ENCODE results near the gene PPP1R14C.
A peak's percentile ranks its signal among the peaks of the same experiment; 100 is the strongest.
"Not testable (repeated sequence)": the region's sequence is repeated elsewhere in the genome, so short reads cannot be mapped to it uniquely, and the experiment has no call there.

Gene PPP1R14C

DNA sequence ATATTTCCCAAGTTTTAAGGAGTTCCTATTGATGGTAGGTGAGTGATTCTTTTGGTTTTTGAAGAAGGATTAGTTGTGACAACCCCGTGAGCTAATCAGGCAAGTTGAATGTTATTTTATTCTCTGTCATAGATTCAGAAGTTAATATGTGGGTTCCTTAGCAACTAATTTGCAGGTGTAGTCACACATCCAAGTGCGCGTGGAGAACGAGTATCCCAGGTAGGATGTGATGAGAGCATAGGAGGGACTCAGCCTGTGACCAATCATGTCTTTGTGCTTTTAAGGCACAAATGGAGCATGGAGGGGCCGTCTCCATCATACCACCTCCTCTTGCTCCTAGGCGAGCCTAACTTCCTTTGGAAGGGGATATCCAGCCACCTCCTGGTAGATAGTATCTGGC is 41.1 kb downstream of the PPP1R14C start:
- in situ Hi-C loops (cut with HindIII; ENCODE audit: low pct_ligation_motif_present, low pct_unique_long_range_greater_than_20kb, low sequenced_read_pairs), result no loop called here
- no peak for DNase-seq

DNA sequence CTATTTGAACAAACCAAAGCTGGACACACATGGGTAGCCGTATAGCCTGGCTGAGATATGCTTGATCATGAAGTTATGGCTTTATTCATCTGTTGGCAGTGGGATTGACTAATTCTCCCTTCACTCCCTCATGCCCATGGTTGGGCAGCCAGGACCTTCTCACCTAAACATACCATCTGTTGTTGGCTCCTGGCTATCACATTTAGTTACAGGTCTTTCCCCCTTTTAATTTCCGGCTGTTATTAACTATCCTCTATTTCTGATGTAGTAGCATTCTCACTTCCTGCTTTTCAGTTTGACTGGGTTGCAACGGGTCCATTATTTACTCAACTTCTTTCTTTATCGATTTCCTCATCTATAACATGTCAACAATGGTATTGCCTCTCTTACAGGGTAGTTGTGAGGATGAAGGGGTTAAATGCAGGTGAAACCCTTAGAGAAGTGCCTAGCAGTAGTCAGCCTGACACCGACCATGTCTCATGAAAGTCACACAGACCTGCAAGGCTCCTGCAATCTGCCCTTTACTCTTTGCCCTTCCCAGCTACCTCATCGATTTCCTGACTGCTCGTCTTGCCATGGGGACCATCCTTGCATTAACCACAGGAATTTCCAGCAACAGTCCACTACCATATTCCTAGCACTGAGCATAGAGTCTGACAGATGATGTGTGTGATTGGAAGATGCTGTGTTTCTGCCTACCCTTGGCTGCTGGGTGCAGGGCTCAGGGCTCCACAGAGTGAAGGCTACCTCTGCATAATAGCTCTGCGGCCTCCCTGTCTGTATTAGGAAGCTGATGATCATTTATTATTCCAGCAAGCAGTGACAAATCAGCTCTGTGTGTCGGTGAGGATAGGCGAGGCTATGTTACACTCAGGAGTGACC is 42.2 kb downstream of the PPP1R14C start:
- in situ Hi-C loops (cut with HindIII; ENCODE audit: low pct_ligation_motif_present, low pct_unique_long_range_greater_than_20kb, low sequenced_read_pairs), result no loop called here
- DNase-seq, result no peak

DNA sequence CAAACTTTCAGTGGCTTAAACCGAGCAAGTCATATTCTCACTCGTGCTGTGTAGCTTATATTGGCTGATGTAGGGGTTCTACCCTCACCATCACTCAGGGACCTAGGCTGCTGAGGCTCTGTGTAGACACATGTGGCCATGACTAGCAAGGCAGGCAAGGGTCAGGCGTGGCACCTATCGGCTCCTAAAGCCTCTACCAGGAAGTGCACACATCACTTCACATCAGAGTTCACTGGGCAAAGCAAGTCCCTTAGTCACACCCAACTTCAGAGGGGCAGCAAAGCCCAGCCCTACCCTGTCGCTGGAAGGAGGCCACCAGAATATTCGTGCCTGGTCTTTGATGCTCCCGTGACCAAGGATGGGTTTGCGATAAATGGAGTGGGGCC is 42.9 kb downstream of the PPP1R14C start:
- no peak for DNase-seq
- in situ Hi-C loops (cut with HindIII; ENCODE audit: low pct_ligation_motif_present, low pct_unique_long_range_greater_than_20kb, low sequenced_read_pairs), result no loop called here

DNA sequence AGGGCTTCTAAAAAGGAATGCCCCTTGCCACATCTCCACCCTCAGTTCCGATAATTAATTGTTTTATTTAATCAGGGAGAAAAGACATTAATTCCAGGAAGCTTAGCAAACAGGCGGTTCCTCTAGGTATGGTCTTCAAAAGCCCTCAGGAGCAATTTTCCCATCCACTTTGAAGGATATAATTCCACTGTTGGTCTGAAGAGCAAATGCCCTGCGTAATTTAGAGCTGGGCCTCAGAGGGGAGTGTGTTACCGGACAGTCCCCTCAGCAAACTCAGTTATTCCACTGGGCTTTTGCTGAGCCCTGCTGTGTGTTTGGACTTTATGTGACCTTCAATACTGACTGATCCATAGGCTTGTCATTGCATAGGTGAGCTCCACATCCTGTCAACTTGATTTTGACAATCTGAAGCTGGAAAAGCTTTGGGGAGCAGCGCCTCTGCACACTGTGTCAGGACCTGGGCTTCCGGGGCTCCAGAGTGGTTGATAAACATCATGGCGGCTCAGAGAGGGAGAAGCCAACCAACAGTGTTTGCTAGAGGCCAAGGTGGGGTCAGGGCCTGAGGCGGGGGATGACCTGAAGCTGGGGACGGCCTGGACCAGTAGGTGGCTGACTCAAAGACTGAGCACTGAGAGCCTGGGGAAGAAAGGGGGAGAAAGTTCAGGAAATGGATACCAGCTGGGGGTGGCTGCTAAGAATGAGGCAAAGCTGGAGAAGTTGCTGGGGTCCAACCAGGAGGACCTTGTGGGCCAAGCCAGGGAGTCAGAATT is 43.5 kb downstream of the PPP1R14C start:
- no peak for DNase-seq
- in situ Hi-C loops (cut with HindIII; ENCODE audit: low pct_ligation_motif_present, low pct_unique_long_range_greater_than_20kb, low sequenced_read_pairs), result no loop called here

DNA sequence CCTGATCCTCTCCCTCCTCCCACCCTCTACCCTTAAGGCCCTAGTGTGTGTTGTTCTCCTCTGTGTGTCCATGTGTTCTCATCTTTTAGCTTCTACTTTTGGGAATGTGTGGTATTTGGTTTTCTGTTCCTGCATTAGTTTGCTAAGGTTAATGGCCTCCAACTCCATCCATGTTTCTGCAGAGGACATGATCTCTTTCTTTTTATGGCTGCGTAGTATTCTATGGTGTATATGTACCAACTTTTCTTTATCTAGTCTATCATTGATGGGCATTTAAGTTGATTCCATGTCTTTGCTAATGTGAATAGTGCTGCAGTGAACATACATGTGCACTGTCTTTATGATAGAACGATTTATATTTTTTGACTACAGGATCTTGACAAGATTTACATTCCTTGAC is 44.6 kb downstream of the PPP1R14C start:
- DNase-seq; in situ Hi-C loops (cut with HindIII; ENCODE audit: low pct_ligation_motif_present, low pct_unique_long_range_greater_than_20kb, low sequenced_read_pairs): not testable (repeated sequence)

DNA sequence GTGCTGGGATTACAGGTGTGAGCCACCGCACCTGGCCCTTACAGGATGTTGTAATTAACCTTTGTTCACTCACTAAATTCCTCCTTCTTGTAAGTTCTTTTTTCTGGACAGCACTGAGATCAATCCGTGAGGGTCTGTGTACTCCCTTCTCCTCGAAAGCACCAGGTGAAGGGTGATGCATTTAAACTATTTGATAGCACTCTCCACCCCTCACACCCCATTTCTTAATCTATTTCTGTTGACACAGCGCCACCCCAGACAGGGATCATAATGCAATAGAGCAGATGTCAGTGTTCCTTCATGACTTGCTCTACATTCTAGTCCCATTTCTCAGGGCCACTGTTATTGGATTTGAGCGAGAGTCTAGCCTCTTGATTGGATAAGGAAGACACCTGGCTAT is 46.3 kb downstream of the PPP1R14C start:
- no peak for DNase-seq
- in situ Hi-C loops (cut with HindIII; ENCODE audit: low pct_ligation_motif_present, low pct_unique_long_range_greater_than_20kb, low sequenced_read_pairs), result no loop called here

DNA sequence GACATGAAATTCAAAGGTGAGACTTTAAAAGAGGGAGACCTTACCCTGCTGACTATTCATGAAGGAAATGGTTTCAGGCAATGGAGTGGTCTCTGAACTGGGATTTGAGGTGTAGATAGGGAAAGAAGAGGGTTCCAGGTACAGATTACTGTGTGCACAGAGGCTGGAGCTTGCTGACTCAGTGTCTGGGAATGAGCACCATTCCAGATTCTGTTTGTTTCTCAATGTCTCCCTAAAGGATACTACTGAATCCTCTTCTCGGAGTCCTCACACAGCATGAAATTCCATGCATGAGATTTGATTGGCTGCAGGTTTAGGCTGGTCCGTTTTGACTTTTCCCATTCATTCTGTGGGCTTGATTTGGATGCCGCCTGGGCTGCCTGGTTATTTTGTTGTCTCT is 49.0 kb downstream of the PPP1R14C start:
- in situ Hi-C loops (cut with HindIII; ENCODE audit: low pct_ligation_motif_present, low pct_unique_long_range_greater_than_20kb, low sequenced_read_pairs), result no loop called here
- DNase-seq, result peak; percentile 4

DNA sequence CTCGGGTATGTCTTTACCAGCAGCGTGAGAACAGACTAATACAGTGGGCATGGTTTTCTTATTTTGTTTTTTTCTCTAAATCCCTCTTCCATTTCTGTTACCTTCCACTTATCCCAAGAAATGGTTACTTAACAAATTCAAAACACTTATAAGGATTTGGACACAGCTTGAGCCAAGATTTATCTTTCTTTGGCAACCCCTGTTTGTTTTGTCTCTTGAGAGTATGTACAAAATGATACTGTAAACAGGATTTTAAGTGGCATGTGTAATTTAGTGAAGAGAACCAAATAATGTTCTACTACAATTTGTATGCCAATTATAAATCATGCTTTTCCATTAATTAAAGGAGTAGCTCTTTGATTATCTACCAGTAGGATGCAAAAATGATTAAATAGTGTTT is 51.4 kb downstream of the PPP1R14C start:
- in situ Hi-C loops (cut with HindIII; ENCODE audit: low pct_ligation_motif_present, low pct_unique_long_range_greater_than_20kb, low sequenced_read_pairs), result no loop called here
- no peak for DNase-seq

DNA sequence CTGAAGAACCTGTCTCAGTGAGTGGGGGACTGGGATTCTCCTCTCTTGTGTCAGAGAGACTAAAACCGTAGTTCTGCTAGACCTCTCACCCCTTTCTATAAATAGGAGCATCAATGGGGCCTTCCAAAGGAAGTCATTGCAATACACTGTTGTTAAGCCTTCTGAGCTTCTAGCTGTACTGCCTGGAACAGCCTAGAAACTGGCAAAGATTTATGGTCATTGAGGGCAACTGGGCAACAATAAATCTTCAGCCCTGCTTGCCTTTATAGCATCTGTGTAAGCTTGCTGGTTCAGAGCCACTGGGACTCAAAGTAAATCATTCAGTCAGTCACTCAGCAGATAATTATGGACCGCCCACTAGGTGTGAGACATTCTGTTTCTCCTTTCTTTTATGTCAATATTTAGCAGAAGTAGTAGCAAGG is 53.2 kb downstream of the PPP1R14C start:
- DNase-seq, result no peak
- in situ Hi-C loops (cut with HindIII; ENCODE audit: low pct_ligation_motif_present, low pct_unique_long_range_greater_than_20kb, low sequenced_read_pairs), result no loop called here

DNA sequence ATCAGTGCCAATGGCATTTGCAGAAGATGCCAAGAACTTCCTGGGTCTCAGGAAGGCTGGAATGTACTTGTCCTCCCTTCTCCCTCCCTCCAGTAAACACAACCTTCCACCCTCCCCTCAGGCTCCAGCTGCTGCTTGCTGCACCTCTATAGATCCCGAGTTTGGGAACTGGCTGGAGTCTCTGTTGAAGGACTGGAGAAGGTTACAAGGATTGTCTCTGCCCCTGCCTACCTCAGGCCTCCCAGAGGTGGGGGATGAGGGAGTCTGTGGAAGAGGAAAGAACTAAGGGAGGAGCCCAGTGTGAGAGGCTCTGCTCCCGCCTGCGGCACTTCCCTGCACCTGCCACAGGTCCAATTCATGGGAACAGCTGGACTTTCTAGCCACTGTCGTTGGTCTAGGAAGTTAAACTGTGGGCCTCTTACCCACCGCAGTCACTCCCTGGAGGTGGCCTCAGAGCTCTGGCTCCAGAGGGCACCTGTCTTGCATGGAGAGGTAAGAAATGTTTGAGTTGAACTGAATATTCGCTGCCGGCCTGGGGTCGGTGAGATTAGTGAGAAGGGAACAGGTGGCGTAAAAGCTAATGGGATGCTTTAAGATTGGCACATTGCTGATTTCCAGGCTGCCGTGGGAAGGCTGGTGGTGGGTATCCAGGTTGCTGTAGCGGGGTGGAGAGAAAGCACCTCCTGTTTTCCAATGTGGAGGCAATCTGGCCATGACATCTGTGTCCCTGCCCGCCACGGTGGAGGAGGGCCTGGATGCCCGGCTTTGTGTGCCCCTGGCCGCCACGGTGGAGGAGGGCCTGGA is 54.3 kb downstream of the PPP1R14C start:
- in situ Hi-C loops (cut with HindIII; ENCODE audit: low pct_ligation_motif_present, low pct_unique_long_range_greater_than_20kb, low sequenced_read_pairs), result no loop called here
- no peak for DNase-seq

DNA sequence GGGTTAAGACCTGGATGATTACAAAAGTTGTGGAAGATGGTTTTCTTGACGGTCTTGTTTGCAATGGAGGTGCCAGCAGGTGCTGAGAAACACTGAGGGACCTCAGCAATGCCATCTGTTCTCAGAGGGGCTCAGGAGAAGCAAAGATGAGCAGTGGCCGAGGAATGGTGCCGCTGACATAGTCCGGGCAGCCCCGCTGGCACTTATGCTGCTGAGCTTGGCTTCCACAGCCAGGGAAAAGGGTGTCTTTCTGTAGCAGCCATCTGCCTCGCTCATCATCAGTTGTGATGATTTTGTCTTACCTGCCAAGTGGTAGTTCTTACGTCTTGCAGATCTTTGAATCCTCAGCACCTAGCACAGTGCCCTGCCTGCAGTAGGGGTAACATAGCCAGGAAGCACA is 55.7 kb downstream of the PPP1R14C start:
- DNase-seq, result no peak
- in situ Hi-C loops (cut with HindIII; ENCODE audit: low pct_ligation_motif_present, low pct_unique_long_range_greater_than_20kb, low sequenced_read_pairs), result no loop called here

DNA sequence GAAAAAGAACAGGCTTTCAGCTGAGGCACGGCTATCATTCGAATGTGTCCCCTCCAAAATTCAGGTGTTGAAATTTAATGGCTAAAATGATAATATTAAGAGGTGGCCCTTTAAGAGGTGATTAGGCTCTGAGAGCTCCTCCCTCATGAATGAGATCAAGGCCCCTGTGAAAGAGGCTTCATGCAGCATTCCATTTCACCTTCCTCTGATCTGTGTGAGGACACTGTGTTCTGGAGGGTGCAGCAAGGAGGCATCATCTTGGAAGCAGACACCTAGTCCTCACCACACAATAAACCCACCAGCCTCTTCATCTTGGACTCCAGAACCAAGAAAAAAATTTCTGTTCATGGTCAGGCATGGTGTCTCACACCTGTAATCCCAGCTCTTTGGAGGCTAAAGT is 56.4 kb downstream of the PPP1R14C start:
- no peak for DNase-seq
- in situ Hi-C loops (cut with HindIII; ENCODE audit: low pct_ligation_motif_present, low pct_unique_long_range_greater_than_20kb, low sequenced_read_pairs), result no loop called here

DNA sequence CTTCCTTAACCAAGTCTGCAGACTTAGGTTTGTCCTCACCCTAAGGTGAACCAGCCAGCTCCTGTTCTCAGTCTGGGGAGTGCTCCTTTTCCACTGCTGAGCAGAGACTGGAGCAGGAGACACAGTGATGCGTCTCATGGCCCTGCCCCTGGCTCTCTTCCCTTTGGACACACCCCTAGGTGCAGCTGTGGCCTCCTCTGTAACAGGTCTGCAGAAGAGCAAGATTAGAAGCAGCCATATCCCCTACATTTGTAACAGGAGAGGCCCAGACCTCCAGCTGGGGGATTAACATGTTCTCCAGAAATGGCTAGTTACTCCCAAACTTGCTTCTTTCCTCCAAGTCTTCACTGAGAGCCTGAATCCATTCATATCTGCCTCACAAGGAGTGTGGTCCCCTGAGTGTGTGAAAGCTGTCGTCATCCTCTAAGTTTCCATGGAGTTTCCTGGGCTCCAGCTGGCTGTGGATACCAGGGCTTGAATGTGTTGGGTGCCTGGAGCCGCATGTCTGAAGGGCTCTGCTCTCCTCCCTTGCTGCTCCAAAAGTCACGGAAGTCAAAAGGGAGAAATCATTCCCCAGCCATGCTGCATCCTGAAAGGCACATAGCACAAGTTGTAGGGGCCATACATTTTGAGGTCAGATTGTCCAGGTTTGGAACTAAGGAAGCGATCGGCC is 57.7 kb downstream of the PPP1R14C start:
- in situ Hi-C loops (cut with HindIII; ENCODE audit: low pct_ligation_motif_present, low pct_unique_long_range_greater_than_20kb, low sequenced_read_pairs), result no loop called here
- DNase-seq, result no peak

DNA sequence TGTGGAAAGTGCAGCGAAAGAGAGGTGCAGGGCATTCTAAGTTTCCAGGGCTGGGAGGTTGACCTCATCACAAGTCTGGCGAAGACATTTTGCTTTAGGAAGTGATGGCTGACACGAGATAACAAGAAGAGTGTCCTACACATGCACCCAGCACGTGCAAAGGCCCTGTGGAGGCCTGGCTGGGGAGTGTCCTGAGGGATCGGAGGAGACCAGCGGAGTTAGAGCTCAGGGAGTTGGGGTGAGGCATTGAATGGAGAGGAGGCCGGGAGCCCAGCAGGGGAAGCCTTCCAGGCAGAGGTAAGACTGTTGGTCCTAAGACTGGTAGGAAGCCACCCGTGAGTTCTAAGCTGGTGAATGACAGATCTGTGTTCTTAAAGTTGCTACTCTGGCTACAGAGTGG is 58.4 kb downstream of the PPP1R14C start:
- DNase-seq, result no peak
- in situ Hi-C loops (cut with HindIII; ENCODE audit: low pct_ligation_motif_present, low pct_unique_long_range_greater_than_20kb, low sequenced_read_pairs), result no loop called here

DNA sequence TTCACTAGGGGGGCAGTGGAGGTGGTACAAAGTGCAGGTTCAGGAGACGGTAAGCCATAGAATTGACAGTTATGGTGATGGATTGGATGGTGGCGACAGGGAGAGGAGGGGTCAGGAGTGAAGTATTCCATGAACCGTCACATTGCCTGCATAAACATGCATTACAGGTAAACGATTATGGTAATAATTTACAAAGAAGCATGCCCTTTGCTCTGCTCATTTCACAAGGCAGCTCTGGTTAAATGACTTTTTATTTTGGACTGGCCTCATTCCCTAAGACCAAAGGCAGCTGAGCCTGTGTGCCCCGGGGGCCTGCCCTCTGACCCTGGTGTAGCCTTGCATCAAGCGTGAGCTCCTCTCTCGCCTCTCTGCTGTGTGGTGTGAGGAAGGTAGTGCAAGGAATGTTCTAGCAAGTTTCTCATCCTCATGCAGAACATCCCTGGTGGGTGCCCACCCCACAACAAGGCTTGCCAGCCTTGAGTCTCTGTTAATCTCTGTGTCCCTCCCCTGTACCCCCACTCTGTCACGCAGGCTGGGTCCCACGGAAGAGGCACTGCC is 59.0 kb downstream of the PPP1R14C start:
- DNase-seq, result no peak
- in situ Hi-C loops (cut with HindIII; ENCODE audit: low pct_ligation_motif_present, low pct_unique_long_range_greater_than_20kb, low sequenced_read_pairs), result no loop called here

DNA sequence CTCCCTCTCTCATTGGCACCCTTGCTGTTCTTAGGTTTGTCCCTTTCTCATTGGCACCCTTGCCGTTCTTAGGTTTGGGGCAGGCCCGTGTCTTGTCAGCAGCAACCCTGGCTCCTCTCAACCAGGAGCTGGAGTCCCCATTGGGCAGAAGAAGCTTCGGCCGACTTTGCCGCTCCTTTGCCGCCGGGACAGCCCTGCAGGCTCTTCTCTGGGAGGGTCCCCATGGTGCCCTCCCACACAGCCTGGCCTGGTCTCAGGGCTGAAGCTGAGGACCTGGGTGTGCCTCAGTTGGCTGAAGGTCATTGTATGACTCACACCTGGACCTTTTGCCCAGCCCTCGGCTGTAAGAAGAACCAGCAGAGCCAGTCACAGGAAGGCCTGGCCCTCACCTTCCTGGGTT is 59.6 kb downstream of the PPP1R14C start:
- in situ Hi-C loops (cut with HindIII; ENCODE audit: low pct_ligation_motif_present, low pct_unique_long_range_greater_than_20kb, low sequenced_read_pairs), result no loop called here
- DNase-seq, result no peak

DNA sequence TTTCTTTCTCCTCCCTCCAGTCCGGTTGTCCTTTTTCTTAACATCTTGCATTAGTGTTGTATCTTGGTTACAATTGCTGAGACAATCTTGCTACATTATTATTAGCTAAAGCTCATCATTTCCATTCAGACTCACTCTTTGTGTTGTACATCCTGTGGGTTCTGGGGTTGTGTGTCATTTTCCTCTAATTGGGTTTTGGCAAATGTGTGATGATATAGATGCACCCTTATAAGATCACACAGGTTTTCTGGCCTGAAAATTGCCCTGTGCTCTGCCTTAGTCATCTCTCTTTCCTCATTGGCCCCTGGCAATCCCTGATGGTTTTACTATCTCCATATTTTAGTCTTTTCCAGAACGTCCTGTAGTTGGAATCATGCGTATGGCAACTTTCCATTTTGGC is 60.1 kb downstream of the PPP1R14C start:
- no peak for DNase-seq
- in situ Hi-C loops (cut with HindIII; ENCODE audit: low pct_ligation_motif_present, low pct_unique_long_range_greater_than_20kb, low sequenced_read_pairs), result no loop called here

DNA sequence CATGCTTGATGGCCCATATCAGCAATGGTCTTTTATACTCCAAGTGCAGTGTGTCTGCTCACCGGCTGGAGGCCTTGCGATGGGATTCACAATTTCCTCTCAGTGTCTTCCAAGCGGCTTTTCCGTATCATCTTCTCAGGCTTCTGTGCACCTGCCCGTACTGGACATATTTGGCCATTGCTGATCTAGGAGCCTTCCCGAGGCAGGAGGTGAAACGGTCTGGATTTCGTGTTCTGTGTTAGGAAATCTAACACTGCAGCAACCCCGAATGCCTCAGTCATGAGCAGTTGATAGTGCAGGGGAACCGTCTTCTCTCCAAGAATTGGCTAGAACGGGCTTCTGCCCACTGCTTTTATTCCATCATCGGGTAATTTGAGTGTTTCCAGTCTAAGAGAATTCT is 60.5 kb downstream of the PPP1R14C start:
- DNase-seq, result no peak
- in situ Hi-C loops (cut with HindIII; ENCODE audit: low pct_ligation_motif_present, low pct_unique_long_range_greater_than_20kb, low sequenced_read_pairs), result no loop called here

All from ACHN (cell line).